HG02642 (cell line): ENCODE data around the gene CNFN.

Experiments
- ATAC-seq: cut with Tn5 transposase; IDR thresholded peaks from one replicate; pipeline ENCODE4 v1.9.1; 2021; ENCODE audit warnings: mild to moderate bottlenecking; ENCODE audit not compliant: unreplicated experiment, poor library complexity

The CNFN gene

GRCh38 chr19:42378225-42379215, 11.6 kb downstream of the CNFN start:
- ATAC-seq, result no peak

GRCh38 chr19:42376177-42376555, 13.9 kb downstream of the CNFN start:
- ATAC-seq, result no peak

- ATAC-seq, result no peak
Measured at GRCh38 chr19:42375415-42376176, 14.5 kb downstream of the CNFN start.

- no peak for ATAC-seq
Measured at GRCh38 chr19:42374826-42375376, 15.2 kb downstream of the CNFN start.

GRCh38 chr19:42370626-42371175, 19.4 kb downstream of the CNFN start:
- no peak for ATAC-seq

GRCh38 chr19:42370068-42370520, 20.0 kb downstream of the CNFN start:
- no peak for ATAC-seq

GRCh38 chr19:42369433-42370067, 20.5 kb downstream of the CNFN start:
- no peak for ATAC-seq

DNA sequence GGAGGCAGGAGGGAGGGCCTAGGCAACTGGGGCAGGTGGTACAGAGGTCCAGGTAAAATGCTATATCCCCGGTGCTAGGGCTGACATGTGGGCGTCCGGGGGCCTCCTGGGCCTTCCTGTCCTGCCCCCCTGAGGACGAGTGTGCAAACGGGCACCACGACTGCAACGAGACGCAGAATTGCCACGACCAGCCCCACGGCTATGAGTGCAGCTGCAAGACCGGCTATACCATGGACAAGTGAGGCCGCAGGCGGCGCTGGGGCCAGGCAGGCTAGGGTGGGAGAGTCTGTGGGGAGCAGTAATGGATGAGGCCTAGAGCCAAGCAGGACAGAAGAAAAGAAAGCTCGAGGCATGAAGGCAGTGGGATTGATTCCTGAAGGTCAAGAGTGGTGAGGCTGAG, 21.3 kb downstream of the CNFN start:
- ATAC-seq, result no peak

GRCh38 chr19:42368360-42368759, 21.7 kb downstream of the CNFN start:
- ATAC-seq, result no peak

DNA sequence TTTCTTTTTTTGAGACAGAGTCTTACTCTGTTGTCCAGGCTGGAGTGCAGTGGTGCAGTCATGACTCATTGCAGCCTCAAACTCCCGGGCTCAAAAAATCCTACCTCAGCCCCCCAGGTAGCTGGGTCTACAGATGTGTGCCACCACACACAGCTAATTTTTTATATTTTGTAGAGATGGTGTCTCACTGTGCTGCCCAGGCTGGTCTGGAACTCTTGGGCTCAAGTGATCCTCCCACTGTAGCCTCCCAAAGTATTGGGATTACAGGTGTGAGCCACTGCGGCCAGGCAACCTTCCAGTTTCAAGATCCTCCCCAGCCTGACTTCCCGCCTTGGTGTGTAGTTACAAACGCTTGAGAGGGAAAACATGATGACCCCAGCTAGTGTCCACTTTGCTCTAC, 22.2 kb downstream of the CNFN start:
- ATAC-seq, result no peak

DNA sequence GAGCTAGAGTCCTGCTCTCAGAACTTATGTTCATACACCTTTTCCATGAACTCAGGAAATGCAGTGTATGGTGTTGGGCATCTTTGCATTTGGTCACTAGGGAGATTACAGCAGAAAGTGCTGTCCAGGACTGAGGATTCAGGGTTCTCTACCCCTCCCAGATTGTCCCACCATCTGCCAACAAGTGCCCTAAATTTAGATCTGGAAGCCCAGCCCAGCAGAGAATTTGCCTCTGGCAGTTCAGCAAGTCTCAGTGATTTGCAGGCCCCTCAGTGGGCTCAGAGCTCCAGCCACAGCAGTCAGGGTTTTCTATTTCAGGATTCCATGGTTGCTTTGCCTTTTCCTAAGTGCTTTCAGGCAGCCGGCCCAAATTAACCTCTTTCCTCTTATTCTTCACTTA, 23.4 kb downstream of the CNFN start:
- ATAC-seq, result no peak

- no peak for ATAC-seq
Measured at GRCh38 chr19:42363614-42364346, 26.3 kb downstream of the CNFN start.

- no peak for ATAC-seq
Measured at GRCh38 chr19:42362891-42363440, 27.1 kb downstream of the CNFN start.

- no peak for ATAC-seq
Measured at GRCh38 chr19:42362342-42362741, 27.8 kb downstream of the CNFN start.

- ATAC-seq, result no peak
Measured at GRCh38 chr19:42361545-42361910, 28.6 kb downstream of the CNFN start.

DNA sequence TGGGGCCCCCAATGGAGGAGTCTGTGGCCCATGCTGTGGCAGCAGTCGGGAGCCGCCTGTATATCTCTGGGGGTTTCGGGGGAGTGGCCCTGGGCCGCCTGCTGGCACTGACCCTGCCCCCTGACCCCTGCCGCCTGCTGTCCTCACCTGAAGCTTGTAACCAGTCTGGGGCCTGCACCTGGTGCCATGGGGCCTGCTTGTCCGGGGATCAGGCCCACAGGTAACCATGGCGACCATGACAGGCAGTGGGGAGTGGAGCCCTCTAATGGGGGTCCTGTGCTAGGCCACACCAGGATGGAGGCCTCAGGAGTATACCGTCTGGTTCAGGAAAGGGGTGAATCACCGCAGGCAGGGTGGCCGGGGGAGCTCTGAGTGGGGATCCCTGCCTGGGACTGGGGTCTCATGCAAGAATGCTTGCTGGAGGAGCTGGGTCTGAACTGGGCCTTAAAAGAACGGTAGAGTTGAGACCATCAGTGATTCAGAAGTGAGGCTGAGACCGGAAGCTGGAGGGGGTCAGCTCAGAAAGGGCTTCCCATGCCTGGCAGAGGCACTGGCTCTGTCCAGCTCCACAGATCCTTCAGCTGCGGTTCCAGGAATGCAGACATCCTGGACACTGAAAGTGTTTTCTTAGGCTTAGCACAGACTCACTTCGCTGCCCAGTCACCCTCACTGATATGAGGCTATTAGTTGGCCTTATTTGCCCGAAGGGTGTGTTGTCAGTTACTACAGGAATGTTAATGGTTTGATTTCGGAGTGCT, 29.1 kb downstream of the CNFN start:
- no peak for ATAC-seq

GRCh38 chr19:42357290-42357689, 32.8 kb downstream of the CNFN start:
- ATAC-seq, result no peak

GRCh38 chr19:42356686-42357085, 33.4 kb downstream of the CNFN start:
- no peak for ATAC-seq

- no peak for ATAC-seq
Measured at GRCh38 chr19:42355896-42356295, 34.2 kb downstream of the CNFN start.
